OCI-LY1 (cell line): Measurements from ENCODE around the gene CCDC181.
A peak's percentile ranks its signal among the peaks of the same experiment; 100 is the strongest.

Experiments
- H2AFZ ChIP-seq: fragments of 200-600 bp; sonication (generic), shearing (Covaris generic); 2 replicates; pipeline ENCODE4 v1.6.0; 2014; ENCODE audit warnings: antibody characterized with exemption, mild to moderate bottlenecking, low read length
- H3F3A ChIP-seq: fragments of 200-600 bp; sonication (generic), shearing (Covaris generic); 2 replicates; pipeline ENCODE4 v1.6.0; 2014; ENCODE audit warnings: mild to moderate bottlenecking, antibody characterized with exemption, low read length, moderate library complexity; ENCODE audit not compliant: insufficient read depth
- H3K27ac ChIP-seq: fragments of 200-600 bp; sonication (generic); 2 replicates; pipeline ENCODE4 v1.5.1; 2014; ENCODE audit warnings: low read length, mixed run types, mild to moderate bottlenecking, low read depth; ENCODE audit not compliant: poor library complexity, severe bottlenecking
- H3K27me3 ChIP-seq: fragments of 200-600 bp; sonication (generic); 2 replicates; pipeline ENCODE4 v1.6.0; 2014; ENCODE audit warnings: antibody characterized with exemption, mild to moderate bottlenecking, low read length, moderate library complexity; ENCODE audit not compliant: insufficient read depth
- H3K36me3 ChIP-seq: fragments of 200-600 bp; sonication (generic); 2 replicates; pipeline ENCODE4 v1.6.1; 2014; ENCODE audit warnings: mild to moderate bottlenecking, antibody characterized with exemption, low read length, moderate library complexity, mixed read lengths; ENCODE audit not compliant: insufficient read depth
- H3K4me1 ChIP-seq: fragments of 200-600 bp; sonication (generic); 2 replicates; pipeline ENCODE4 v1.5.1; 2014; ENCODE audit warnings: mild to moderate bottlenecking, low read length, moderate library complexity; ENCODE audit not compliant: insufficient read depth, severe bottlenecking
- H3K4me2 ChIP-seq: fragments of 200-600 bp; sonication (generic), shearing (Covaris generic); 2 replicates; pipeline ENCODE4 v1.6.1; 2014; ENCODE audit warnings: low read length
- H3K4me3 ChIP-seq: fragments of 200-600 bp; sonication (generic); 2 replicates; pipeline ENCODE4 v1.5.1; 2014; ENCODE audit warnings: low read length, low read depth, mild to moderate bottlenecking, mixed read lengths; ENCODE audit not compliant: poor library complexity, severe bottlenecking
- H3K79me2 ChIP-seq: fragments of 200-600 bp; shearing (Covaris generic); 2 replicates; pipeline ENCODE4 v1.6.1; 2016; ENCODE audit warnings: mixed run types, low read length, mixed read lengths; ENCODE audit not compliant: insufficient read depth
- H3K9ac ChIP-seq: fragments of 200-600 bp; sonication (generic), shearing (Covaris generic); 2 replicates; pipeline ENCODE4 v1.6.1; 2014; ENCODE audit warnings: mild to moderate bottlenecking, low read length, mixed read lengths
- H3K9me2 ChIP-seq: fragments of 200-600 bp; sonication (generic), shearing (Covaris generic); 2 replicates; pipeline ENCODE4 v1.6.1; 2014; ENCODE audit warnings: low read depth, mild to moderate bottlenecking, low read length, mixed read lengths
- H3K9me3 ChIP-seq: fragments of 200-600 bp; shearing (Covaris generic); 2 replicates; pipeline ENCODE4 v1.6.1; 2014; ENCODE audit warnings: low read length, mixed read lengths
- H4K20me1 ChIP-seq: fragments of 200-600 bp; sonication (generic), shearing (Covaris generic); 2 replicates; pipeline ENCODE4 v1.6.0; 2016; ENCODE audit warnings: mild to moderate bottlenecking, low read length; ENCODE audit not compliant: insufficient read depth
- EZH2 ChIP-seq: fragments of 200-600 bp; sonication (generic), shearing (Covaris generic); IDR thresholded peaks from 2 replicates; pipeline ENCODE4 v1.8.0; 2017; ENCODE audit warnings: borderline replicate concordance, mixed run types, mild to moderate bottlenecking, antibody characterized with exemption, low read length, moderate library complexity, mixed read lengths
- TF ChIP-seq, protein P1 (sequence below): fragments of 200-600 bp; sonication (generic), shearing (Covaris generic); IDR thresholded peaks from 2 replicates; pipeline ENCODE4 v1.5.1; 2017; ENCODE audit warnings: mild to moderate bottlenecking, antibody characterized with exemption, low read length, moderate library complexity, mixed read lengths

Gene CCDC181

DNA sequence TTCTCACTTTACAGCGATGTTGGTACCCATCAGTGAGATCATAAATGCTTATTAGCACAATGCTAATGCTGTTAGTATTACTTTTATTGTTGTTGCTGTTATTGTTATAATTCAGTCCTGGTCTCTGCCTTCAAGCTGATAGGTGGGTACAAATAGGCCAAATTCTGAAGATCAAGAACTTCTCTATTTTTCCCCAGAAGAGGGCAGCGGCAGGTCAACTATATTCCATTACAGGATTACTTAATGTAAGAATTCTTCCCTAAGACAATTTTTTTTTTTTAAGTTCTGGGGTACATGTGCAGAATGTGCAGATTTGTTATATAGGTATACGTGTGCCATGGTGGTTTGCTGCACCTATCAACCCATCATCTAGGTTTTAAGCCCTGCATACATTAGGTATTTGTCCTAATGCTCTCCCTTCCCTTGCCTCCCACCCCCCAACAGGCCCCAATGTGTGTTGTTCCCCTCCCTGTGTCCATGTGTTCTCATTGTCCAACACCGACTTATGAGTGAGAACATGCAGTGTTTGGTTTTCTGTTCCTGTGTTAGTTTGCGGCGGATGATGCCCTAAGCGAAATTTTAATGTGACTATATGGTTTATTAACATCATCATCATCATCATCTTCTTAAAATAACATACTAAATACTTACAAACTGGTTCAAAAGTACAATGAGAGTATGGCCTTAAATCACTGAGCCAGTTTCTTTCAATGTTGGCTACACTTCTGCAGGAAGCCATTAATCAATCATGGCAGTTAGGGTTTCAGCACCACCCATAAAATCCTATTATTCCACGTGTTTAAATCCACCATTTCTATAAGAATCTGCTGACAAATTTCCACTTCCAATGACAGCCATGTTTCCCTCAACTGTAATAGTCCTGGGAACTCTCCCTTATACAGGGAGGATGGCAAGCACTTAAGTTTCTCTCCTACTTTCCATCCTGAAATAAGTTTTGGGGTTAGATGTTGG lies 39.3 kb upstream of the CCDC181 start:
- Histone ChIP-seq H3K4me3 (no peak overlapping the region), H3K9ac (no peak overlapping the region), H3K27me3 (no peaks in the 10 kb centered on the region), H3K9me3 (no peaks in the 10 kb centered on the region), H3K9me2 (no peaks in the 10 kb centered on the region), H3K36me3 (no peaks in the 10 kb centered on the region; the same call in 1 of the 2 replicates), H4K20me1 (no peaks in the 10 kb centered on the region), H3K27ac (no peak overlapping the region), H3K4me1 (no peaks in the 10 kb centered on the region), H3K4me2 (no peak overlapping the region), H2AFZ (no peak overlapping the region), H3F3A (no peaks in the 10 kb centered on the region), H3K79me2 (no peaks in the 10 kb centered on the region)
- TF ChIP-seq EZH2, result no peak
- TF ChIP-seq, protein P1, sequence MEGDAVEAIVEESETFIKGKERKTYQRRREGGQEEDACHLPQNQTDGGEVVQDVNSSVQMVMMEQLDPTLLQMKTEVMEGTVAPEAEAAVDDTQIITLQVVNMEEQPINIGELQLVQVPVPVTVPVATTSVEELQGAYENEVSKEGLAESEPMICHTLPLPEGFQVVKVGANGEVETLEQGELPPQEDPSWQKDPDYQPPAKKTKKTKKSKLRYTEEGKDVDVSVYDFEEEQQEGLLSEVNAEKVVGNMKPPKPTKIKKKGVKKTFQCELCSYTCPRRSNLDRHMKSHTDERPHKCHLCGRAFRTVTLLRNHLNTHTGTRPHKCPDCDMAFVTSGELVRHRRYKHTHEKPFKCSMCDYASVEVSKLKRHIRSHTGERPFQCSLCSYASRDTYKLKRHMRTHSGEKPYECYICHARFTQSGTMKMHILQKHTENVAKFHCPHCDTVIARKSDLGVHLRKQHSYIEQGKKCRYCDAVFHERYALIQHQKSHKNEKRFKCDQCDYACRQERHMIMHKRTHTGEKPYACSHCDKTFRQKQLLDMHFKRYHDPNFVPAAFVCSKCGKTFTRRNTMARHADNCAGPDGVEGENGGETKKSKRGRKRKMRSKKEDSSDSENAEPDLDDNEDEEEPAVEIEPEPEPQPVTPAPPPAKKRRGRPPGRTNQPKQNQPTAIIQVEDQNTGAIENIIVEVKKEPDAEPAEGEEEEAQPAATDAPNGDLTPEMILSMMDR, result peak; percentile 50

- H3K4me3 ChIP-seq, result no peak overlapping the region
- H3K9me2 ChIP-seq, result no peaks in the 10 kb centered on the region
- no peaks in the 10 kb centered on the region for H3K4me1 ChIP-seq
- no peaks in the 10 kb centered on the region for H3K9me3 ChIP-seq
- no peaks in the 10 kb centered on the region for H3F3A ChIP-seq
- H2AFZ ChIP-seq, result no peak overlapping the region
- no peak overlapping the region for H3K4me2 ChIP-seq
- H3K27me3 ChIP-seq, result no peaks in the 10 kb centered on the region
- no peaks in the 10 kb centered on the region; the same call in 1 of the 2 replicates for H3K36me3 ChIP-seq
- H3K9ac ChIP-seq, result no peak overlapping the region
- H3K27ac ChIP-seq, result no peak overlapping the region
- H3K79me2 ChIP-seq, result no peaks in the 10 kb centered on the region
- H4K20me1 ChIP-seq, result no peaks in the 10 kb centered on the region
- no peak for TF ChIP-seq EZH2
- TF ChIP-seq, protein P1, result no peak
These were observed 38.0 kb upstream of the CCDC181 start for GRCh38 chr1:169465281-169465680.

DNA sequence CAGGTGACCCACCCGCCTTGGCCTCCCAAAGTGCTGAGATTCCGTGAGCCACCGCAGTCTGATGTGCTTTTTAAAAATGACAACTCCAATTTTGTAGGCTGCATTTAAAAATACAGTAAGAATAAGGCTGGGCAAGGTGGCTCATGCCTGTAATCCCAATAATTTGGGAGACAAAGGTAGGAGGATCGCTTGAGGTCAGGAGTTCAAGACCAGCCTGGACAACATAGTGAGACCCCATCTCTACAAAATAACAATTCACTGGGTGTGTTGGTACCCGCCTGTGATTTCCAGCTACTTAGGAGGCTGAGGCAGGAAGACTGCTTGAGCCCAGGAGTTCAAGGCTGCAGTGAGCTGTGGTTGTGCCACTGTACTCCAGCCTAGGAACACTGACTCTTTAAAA lies 35.1 kb upstream of the CCDC181 start:
- Histone ChIP-seq H3K27ac (no peak overlapping the region), H4K20me1 (no peaks in the 10 kb centered on the region), H3K9me3 (peaks cover 1% of the 10 kb centered on the region), H3K9ac (no peak overlapping the region), H3K4me1 (no peaks in the 10 kb centered on the region), H3K79me2 (no peaks in the 10 kb centered on the region), H3F3A (no peaks in the 10 kb centered on the region), H2AFZ (no peak overlapping the region), H3K4me3 (no peak overlapping the region), H3K4me2 (no peak overlapping the region), H3K36me3 (no peaks in the 10 kb centered on the region; the same call in 1 of the 2 replicates), H3K9me2 (no peaks in the 10 kb centered on the region), H3K27me3 (no peaks in the 10 kb centered on the region)
- TF ChIP-seq, protein P1, result no peak
- no peak for TF ChIP-seq EZH2
